Tibial nerve (tissue), 4 donors: ENCODE data around the gene ADK.

Experiments
- CTCF ChIP-seq, 5 experiments: fragments of 200-600 bp in 3 of 5; fragments of 450-650 bp in 2 of 5; sonication (generic) in 3 of 5; IDR thresholded peaks; one replicate each; pipeline ENCODE4 v1.5.1; 2016 to 2019; ENCODE audit warnings: antibody characterized with exemption in 5 of 5, mild to moderate bottlenecking in 3 of 5, moderate library complexity in 2 of 5
- EP300 ChIP-seq, 2 donors: sonication (generic); formaldehyde crosslinking; IDR thresholded peaks; one replicate each; pipeline ENCODE4 v1.6.1; 2017; ENCODE audit warnings: antibody characterized with exemption in 2 of 2, mild to moderate bottlenecking in 1 of 2
- POLR2A ChIP-seq, 2 donors: fragments of 450-650 bp; IDR thresholded peaks; one replicate each; pipeline ENCODE4 v1.6.1; 2017; ENCODE audit warnings: antibody characterized with exemption in 2 of 2, mild to moderate bottlenecking in 2 of 2, moderate library complexity in 2 of 2

GRCh38 chr10:74575191-74575720 lies 424.2 kb downstream of the ADK start:
- TF ChIP-seq CTCF (IDR thresholded peaks at IDR 0.05), result no peak
- TF ChIP-seq POLR2A (IDR thresholded peaks at IDR 0.05), result no peak
- no peak for TF ChIP-seq EP300 (IDR thresholded peaks at IDR 0.05)
